ENCODE data around the gene MOK.
"Not testable (repeated sequence)": the region's sequence is repeated elsewhere in the genome, so short reads cannot be mapped to it uniquely, and the experiment has no call there.

The MOK gene

DNA sequence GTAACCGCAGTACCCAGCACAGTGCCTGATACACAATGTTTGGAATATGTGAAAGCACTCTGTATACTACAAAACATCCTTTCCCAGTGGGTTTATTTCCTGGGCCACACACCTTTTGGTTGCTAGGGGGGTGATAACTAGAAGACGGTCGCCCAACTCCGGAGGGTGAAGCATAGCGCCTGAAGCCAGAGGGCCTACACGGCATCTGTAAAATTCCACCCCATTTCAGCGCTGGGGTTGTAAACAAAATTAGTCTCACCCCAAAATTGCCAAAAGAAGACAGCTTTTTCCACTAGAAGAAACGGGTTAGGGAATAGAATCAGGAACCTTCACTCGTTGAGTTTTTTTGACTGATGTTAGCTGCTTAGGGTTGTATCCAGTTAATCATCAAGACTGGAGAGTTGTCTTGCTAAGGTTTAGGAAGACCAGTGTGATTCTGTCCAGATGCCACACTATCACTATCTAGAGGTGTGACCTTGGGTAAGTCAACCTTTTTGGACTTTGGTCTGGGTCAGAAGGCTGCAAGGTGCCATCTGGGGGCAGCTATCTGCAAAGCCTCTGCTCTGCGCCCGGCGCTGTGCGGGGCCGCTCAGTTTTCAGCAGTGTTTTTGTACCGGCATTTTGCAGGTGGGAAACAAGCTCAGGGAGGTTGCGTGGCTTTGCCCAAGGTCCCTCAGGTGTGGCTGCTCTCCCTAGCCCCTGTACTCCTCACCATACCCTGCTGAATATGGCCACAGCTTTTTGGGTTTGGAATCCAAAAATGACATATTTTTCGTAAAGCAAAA is 15.9 kb upstream of the MOK start:
- no peak for DNase-seq

DNA sequence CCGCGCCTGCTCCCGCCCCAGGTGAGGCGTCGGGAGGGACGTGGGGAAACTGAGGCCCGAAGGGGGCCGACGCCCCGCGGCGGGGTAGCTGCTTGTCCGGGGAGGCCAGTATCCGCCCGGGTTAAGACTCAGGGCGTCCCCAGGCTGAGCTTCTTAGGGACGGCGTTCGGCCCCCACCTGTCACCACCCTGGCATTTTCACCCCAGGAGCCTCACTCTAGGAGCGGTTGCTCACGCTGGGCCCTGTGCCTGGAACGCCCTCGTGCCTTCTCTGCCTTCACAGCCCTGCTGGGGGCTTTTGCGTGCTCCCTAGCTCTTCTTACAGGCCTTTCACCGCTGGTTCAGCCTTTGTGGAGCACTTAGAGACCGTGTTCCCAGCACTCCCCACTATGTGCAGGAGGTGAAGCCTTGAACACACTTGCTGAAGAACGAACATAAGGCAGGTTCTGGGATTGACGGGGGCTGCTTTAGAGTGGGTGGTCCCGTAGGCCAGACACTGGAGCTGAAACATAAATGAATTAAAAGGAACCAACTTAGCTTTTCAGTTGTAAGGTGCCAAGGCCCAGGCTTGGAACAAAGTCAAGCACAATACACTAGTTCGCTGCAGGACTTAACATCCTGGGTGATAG is 15.2 kb upstream of the MOK start:
- no peak for DNase-seq

DNA sequence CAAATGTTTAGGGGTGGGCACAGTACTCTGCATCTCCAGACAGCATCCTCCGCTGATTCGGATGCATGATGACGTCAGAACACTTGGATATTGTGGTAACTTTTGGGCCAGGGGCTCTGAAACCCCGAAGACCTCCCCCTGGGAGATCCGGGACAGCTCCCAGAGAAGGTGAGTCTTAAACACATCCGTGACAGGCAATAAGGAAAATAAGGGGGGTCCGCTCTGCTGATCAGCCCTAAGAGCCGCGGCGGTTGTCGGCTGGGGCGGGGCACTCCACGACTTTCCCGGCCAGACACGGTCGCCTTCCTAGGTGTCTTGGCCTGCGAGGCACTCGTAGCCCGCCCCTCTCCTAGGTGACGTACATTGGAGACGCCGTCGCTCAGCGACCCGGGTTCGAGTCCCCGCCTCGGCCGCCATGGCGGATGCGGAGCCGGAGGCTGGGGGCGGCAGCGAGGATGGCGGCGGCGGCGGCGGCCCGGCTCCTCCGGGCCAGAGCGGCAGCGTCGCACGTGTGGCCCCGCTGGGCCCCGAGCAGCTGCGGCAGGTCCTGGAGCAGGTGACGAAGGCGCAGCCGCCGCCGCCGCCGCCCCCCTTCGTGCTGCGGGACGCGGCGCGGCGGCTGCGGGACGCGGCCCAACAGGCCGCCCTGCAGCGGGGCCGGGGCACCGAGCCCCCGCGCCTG is 14.5 kb upstream of the MOK start, which contains the start of gene ZNF839:
Gene ZNF839 (plus strand): TSS at position 396 of the 682 bp plus-strand sequence. CDS start 20 bp downstream, at position 416.
- peak; percentile 84 to 87 for DNase-seq

DNA sequence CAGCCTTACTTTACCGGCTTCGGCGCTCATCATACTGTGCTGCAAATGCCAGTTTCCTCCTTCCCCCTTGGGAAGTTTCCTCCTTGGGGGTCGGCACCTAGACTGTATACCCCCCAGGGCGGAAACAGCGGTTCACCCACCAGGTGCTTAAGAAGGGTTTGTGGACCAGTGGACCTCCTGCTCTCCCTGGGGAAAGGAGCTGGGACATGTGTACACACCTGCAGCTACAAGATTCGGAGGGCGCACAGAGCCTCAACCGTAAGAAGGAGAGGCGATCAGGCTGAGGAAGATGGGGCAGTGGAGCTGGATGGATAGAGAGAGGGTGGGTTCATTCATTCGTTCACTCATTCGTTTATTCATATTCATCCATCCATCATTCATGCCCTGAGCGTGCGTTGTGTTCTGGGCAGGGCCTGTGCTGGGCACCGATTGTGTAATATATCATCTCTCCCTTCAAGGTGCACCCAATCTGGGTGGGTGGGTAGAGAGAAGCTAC is 13.9 kb upstream of the MOK start:
- DNase-seq = no peak

DNA sequence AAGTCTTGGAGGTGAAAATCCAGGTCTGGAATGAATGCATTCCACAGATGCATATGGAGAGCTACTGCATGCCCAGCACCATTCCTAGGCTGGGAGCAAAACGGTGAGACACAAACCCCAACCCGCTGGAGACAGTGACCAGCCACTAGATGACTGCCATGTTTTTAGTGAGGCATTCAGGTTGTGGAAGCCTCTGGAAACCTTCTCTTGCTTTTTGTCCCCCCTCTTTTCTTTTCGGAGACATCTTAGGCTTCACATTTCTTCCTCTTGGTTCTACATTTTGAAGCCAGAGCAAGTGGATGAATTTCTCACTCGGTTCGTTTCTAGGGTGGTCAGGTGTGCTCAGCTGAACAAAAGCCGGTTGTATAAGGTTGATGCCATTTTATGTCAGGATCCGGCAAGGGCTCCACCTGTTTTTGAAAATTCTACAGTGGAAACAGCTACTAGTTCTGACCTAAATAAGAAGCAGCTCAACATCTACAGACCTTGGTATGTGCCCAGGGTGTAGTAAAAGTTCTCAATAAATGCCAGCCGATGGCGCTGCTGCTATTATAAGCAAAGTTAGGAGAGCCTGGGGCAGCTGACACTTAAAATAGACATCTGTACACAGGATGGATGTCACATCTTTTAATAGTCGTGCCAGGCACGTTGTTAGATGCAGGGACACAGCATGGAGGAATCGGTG is 12.7 kb upstream of the MOK start:
- DNase-seq = peak in 1 of 2 experiments; percentile 87

DNA sequence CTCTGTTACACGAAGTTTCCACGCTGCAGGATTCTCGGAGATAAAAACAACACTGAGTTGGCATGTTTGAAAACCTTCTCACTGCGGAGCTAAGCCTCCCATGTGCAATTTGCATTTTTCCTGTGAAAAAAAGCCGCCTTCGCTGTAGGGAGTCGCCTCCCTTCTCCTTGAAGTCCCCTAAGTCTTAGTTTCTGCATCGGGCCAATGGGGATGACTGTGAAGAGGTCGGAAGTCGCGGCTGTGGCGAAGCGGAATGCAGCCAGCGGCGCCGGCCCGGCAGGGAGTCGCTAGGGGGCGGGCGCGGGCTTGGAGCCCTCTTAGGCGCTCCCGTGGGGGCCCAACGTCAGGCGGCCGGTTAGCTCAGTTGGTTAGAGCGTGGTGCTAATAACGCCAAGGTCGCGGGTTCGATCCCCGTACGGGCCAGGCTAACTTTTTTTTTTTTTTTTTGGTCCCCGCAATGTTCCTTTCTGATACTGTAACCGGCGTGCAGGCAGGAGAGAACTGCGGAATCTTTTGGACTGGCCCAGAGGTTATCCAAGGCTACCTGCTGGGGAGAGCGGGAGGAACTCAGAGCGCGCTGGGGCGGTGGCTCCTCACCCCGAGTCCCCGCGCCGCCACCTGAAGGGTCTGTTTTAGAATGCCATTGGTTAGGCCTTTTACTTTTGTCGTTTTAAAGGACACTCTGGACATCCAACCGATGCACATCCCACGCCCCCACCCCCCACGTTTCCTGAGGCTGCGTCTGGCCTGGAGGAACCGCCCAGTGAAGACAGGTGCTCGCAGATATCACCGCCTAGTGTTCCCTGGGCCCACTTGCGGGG is 12.0 kb upstream of the MOK start:
- DNase-seq = peak; percentile 90 to 91

DNA sequence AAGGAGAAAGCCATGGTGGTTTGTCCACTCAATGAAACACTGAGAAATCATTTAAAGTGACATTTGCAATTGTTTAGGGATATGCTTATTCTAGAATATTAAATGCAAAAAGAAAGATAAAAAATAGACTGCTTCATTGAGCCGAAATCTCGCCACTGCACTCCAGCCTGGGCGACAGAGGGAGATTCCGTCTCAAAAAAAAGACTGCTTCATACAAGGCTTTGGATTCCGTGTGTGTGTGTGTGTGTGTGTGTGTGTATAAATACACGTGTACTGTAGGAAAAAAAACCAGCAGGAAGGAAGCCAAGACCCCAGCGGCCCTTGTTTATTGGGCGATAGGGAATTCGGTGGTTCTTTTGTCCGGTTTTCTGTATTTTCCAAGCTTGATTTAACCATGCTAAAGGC is 11.4 kb upstream of the MOK start:
- DNase-seq = no peak

DNA sequence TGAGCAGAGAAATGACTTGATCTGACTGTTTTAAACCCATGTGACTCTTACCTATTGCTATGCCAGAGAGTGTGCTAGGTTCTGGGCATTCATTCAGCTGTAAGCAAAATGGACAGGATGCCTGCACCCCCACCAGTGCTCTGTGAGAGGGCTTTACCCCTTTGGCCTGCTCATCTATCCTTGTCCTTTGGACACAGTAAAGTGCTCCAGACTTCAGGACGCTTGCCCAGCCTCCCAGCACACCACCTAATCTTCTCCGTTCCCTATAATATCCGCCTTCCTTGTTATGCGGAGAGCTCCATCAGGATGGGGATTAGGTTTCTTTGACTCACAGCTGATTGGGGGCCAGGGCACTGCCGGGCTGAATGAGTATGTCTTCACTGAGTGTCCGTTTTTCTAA is 10.2 kb upstream of the MOK start:
- DNase-seq = no peak

DNA sequence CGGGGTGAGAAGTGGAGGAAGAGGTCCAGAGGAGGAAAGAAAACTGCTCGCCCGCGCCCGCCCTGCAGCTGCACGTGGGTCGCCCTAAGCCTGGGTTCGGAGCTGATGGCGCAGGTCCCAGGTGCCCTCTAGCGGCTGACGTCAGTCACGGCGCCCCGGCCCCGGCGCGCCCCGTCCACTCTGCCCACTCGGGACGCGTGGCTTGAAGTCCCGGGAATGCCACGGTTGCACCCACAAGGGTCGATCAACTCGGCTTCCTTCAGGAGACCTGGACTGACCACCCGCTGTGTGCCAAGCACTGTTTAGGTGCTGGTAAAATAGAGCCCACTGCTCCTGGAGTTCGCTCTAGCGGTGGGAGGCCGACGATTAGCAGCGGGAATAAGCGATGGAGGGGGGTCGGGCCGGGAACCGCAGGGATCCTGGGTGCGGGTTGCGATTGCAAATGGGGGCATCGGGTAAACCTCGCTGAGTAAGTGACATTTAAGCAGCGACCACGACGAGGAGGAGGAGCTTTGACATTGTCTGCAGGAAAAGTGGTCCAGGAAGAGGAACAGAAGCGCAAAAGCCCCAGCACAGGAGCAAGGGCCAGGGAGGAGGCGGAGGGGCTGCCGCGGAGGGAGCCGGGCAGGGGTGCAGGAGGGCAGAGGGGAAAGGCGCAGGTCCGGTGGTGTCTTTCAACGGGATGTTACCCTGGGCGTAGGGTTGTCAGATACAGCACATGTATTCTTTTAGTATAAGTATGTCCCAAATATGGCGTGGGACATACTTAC is 9.5 kb upstream of the MOK start:
- DNase-seq = peak; percentile 50 to 77

DNA sequence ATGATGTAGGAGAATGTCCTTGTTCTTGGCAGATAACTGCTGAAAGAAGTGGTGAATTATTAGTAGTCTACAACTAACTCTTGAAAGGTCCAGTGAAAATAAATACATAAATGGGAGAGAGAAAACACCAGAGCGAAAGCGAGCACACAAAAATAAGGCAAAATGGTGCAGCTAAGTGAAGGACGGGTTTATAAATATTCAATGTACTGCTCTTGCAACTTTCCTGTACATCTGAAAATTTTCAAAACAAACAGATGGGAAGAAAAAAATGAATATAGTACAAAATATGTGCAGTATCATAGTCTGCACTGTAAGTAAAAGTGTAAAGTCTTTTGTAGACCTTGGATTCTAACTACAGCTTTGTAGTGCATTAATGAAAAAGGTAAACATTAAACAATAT is 1.3 kb downstream of the MOK start:
- no peak for DNase-seq

DNA sequence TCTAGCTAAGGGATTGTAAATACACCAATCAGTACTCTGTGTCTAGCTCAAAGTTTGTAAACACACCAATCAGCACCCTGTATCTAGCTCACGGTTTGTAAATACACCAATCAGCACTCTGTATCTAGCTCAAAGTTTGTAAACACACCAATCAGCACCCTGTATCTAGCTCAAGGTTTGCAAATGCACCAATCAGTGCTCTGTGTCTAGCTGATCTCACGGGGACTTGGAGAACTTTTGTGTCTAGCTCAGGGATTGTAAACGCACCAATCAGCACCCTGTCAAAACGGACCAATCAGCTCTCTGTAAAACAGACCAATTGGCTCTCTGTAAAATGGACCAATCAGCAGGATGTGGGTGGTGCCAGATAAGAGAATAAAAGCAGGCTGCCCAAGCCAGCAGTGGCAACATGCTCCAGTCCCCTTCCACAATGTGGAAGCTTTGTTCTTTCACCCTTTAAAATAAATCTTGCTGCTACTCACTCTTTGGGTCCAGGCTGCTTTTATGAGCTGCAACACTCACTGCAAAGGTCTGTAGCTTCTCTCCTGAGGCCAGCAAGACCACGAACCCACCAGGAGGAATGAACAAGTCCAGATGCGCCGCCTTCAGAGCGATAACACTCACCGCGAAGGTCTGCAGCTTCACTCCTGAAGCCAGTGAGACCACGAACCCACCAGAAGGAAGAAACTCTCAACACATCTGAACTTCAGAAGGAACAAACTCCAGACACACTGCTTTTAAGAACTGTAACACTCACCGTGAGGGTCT is 6.5 kb downstream of the MOK start:
- not testable (repeated sequence) for DNase-seq

DNA sequence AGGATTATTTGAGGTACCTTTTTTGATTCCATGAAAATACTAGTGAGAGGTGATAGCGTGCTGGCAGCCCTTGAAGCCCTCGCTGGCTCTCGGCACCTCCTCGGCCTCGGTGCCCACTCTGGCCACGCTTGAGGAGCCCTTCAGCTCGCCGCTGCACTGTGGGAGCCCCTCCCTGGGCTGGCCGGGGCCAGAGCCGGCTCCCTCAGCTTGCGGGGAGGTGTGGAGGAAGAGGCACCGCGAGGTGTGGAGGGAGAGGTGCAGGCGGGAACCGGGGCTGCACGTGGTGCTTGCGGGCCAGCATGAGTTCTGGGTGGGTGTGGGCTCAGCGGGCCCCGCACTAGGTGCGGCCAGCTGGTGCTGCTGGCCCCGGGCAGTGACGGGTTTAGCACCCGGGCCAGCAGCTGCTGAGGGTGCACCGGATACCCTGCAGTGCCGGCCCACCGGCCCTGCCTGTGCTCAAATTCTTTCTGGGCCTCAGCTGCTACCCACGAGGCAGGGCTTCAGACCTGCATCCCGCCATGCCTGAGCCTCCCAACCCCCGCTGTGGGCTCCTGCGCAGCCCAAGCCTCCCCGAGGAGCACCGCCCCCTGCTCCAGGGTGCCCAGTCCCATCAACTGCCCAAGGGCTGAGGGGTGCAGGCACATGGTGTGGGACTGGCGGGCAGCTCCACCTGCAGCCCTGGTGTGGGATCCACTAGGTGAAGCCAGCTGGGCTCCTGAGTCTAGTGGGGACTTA is 7.4 kb downstream of the MOK start:
- no peak for DNase-seq

DNA sequence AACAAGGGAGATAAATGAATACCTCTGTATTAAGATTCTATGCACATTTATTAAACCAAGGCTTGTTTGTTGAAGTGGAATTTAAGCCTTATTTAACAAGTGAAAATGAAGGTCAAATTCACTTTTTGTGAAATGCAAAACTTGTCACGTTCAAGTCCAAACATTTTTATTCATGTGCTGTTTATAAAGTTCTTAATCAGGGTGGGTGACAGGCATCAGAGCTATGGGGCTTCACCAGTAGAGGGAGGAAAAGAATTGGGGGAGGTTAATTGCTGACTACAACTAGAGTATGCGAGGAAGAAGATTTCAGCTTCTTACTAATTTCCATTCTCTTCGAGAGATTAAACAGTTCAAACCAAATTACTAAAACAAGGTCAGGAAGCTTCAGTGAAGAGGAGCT is 9.7 kb downstream of the MOK start:
- no peak for DNase-seq

DNA sequence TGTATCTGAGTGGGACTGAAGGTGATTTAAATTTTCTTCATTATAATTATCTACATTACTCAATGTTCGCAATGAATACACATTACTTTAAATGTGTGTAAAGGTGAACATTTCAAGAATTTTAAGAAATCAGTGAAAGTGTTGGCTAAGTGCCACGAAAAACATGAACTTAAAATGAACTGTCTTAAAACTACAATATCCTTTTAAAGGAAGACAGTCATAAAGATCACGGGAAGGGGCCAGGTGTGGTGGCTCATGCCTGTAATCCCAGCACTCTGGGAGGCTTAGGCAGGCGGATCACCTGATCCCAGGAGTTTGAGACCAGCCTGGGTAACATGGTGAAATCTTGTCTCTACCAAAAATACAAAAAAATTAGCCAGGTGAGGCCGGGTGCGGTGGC is 11.2 kb downstream of the MOK start:
- no peak for DNase-seq

DNA sequence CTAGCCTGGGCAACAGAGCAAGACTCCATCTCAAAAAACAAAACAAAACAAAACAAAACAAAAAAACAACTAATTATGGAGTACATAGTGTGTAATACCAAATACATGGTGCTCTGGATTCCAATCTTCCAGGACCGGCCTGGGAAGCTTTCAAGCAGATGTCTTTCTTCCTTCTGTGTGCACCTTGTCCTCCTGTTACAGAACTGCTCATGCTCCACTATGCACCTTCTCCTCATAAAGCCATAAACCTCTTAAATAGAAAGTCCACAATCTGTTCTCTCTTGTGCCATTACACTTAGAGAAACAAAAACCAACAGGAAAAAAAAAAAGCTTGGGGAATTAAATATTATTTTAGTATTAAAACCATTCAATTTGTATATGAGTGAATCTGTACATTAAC is 12.5 kb downstream of the MOK start:
- DNase-seq = no peak

DNA sequence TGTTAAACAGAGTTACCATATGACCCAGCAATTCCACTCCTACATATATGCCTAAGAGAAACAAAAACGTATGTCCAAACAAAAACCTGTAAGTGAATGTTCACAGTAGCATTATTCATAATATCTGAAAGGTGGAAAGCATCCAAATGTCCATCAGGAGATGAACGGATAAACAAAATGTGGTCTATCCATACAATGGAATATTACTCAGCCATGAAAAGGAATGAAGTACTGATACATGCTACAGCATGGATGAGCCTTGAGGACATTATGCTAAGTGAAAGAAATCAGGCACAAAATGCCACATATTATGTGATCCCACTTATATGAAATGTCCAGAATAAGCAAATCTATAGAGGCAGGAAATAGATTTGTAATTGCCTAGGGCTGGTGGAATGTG is 16.8 kb downstream of the MOK start:
- no peak for DNase-seq

DNA sequence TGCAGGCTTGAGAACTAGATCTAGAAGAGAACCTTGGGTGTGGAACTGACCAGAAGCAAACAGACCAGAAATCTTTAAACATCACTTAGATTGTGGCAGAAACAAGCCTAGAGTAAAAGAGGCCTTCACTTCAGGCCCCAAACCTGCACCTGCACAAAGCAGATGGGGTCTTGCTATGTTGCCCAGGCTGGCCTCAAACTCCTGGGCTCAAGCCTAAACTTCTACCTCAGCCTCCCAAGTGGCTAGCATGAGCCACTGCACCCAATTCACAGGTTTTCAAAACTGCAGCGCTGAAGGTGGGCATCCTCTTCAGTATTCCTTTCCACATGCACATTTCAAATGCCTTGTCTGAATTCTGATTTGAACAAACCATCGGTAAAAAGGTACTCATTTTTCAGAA is 19.9 kb downstream of the MOK start:
- no peak for DNase-seq

DNA sequence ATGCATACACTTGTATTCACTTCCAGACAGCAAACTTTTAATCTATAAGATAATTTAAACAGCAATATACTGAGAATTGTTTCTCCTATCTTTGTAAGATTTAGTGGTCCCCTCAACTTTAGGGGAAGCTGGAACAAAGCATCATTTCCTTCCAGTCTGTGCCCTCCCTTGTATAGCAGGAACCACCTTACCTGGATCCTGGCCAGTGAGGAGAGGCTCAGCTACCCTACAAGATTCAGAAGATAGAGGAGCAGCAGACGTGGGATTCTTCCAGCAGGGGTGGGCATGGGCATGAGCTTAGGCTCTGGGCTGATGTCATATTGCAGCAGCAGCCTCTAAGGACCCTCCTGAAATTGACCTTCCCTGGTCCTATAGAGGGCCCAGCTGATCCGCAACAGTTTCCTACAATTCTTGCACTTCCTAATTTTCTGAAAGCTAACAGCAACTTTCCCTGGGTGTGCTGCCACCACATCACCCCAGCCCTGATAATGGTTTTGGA is 21.3 kb downstream of the MOK start:
- no peak for DNase-seq

DNA sequence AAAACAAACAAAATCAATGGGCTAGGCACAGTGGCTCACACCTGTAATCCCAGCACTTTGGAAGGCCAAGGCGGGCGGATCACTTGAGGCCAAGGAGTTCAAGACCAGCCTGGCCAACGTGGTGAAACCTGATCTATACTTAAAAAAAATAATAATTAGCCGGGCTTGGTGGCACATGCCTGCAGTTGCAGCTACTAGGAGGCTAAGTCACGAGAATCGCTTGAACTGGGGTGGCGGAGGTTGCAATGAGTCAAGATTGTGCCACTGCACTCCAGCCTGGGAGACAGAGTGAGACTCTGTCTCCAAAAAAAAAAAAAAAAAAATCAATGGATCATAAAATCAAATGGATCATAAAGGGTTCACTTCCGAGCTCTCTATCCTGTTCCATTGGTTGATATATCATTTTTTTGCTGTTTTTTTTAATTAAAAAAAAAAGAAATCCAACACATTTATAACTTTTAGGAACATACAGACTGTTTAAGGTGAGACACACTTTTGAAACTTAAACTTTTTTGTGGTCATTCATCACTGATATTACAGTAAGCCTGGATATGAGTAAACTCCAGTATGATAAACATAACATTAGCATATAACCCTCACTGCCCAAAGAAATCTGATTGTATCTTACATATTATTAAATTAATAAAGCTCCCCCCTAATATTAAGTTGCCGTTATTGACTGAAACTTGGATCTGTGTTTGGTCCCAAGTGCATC is 22.1 kb downstream of the MOK start:
- no peak for DNase-seq
